Activated B cell treated with CpG ODN at 0.5 μM for 24 hours (primary cell): Measurements from ENCODE around the gene PFKL. TPM values are rescaled to one million over a fixed set of nuclear protein-coding genes. Genes with fewer than 3 reads are reported as not detected.

Experiments used
- ATAC-seq: fragments of 200-7000 bp; cut with Tn5 transposase; one replicate; pipeline ENCODE4 v1.10.0; 2021; ENCODE audit warnings: low read depth, mild to moderate bottlenecking, moderate library complexity
- CTCF ChIA-PET: fragments of 350-600 bp; sonication (Branson Sonifier 250); formaldehyde crosslinking; loops from one replicate; lab custom pipeline; 2021; ENCODE audit warnings: antibody characterized with exemption; lab: Charles Lee
- POLR2A ChIA-PET: fragments of 350-600 bp; sonication (Branson Sonifier 250); formaldehyde crosslinking; loops from one replicate; lab custom pipeline; 2021; ENCODE audit warnings: antibody characterized with exemption; lab: Charles Lee
- DNase-seq: peaks from one replicate; pipeline ENCODE4 v3.0.0; 2022
- H3K27ac Mint-ChIP-seq: one replicate; pipeline ENCODE4 v1.8.0; 2020; ENCODE audit warnings: mixed read lengths
- H3K27me3 Mint-ChIP-seq: one replicate; pipeline ENCODE4 v1.8.0; 2021; ENCODE audit warnings: mixed read lengths
- H3K36me3 Mint-ChIP-seq: one replicate; pipeline ENCODE4 v1.8.0; 2021; ENCODE audit warnings: low read depth, mixed read lengths
- H3K4me1 Mint-ChIP-seq: one replicate; pipeline ENCODE4 v1.8.0; 2021; ENCODE audit warnings: mixed read lengths
- H3K4me3 Mint-ChIP-seq: one replicate; pipeline ENCODE4 v1.8.0; 2020; ENCODE audit warnings: mild to moderate bottlenecking, mixed read lengths
- H3K9me3 Mint-ChIP-seq: one replicate; pipeline ENCODE4 v1.8.0; 2020; ENCODE audit warnings: mixed read lengths
- CTCF ChIP-seq: fragments of 200-600 bp; IDR thresholded peaks from one replicate; pipeline ENCODE4 v1.8.0; 2022; ENCODE audit warnings: antibody characterized with exemption, mild to moderate bottlenecking
- intact Hi-C: fragments of 100-400 bp; cut with micrococcal nuclease; formaldehyde crosslinking; loops from one replicate; pipeline ENCODE4 v1.15.1; 2024
- total RNA-seq: library from RNA; stranded (reverse); gene quantifications from 2 replicates; pipeline ENCODE4 v1.2.3, GENCODE V29; 2022

The PFKL gene
- total RNA-seq, 1 donor from 2014 or later = 174 TPM

- Mint-ChIP-seq H3K36me3 (peaks cover 34% of the 10 kb centered on the region), H3K27ac (no peak overlapping the region), H3K27me3 (no peaks in the 10 kb centered on the region), H3K4me1 (no peaks in the 10 kb centered on the region), H3K9me3 (no peaks in the 10 kb centered on the region), H3K4me3 (no peak overlapping the region)
- CTCF ChIA-PET = no interaction called here
- ATAC-seq (no peak), DNase-seq (no peak)
- POLR2A ChIA-PET = interaction anchor here (0.7 kb wide), 1 partner anchor 14 kb away, joined by 3 read pairs; the partner anchor contains the start of gene CFAP410
- intact Hi-C loops = no loop called here
- no peak for TF ChIP-seq CTCF
Observed at GRCh38 chr21:44325386-44326271, 25.8 kb downstream of the PFKL start.

GRCh38 chr21:44326272-44326647, 26.4 kb downstream of the PFKL start:
- TF ChIP-seq CTCF = no peak
- ATAC-seq = no peak
- ChIA-PET POLR2A (interaction anchor here (0.7 kb wide), 1 partner anchor 13 kb away, joined by 3 read pairs; the partner anchor contains the start of gene CFAP410), CTCF (no interaction called here)
- no peak for DNase-seq
- peaks cover 34% of the 10 kb centered on the region for H3K36me3 Mint-ChIP-seq
- no peaks in the 10 kb centered on the region for H3K27me3 Mint-ChIP-seq
- H3K27ac Mint-ChIP-seq = no peak overlapping the region
- H3K4me1 Mint-ChIP-seq = no peaks in the 10 kb centered on the region
- intact Hi-C loops = no loop called here
- H3K4me3 Mint-ChIP-seq = no peak overlapping the region
- H3K9me3 Mint-ChIP-seq = no peaks in the 10 kb centered on the region

GRCh38 chr21:44326716-44327602, 27.1 kb downstream of the PFKL start:
- CTCF ChIA-PET = no interaction called here
- Mint-ChIP-seq H3K27me3 (no peaks in the 10 kb centered on the region), H3K9me3 (no peaks in the 10 kb centered on the region), H3K4me3 (no peak overlapping the region), H3K36me3 (peaks cover 34% of the 10 kb centered on the region), H3K4me1 (no peaks in the 10 kb centered on the region), H3K27ac (no peak overlapping the region)
- ATAC-seq (no peak), DNase-seq (no peak)
- POLR2A ChIA-PET = interaction anchor here (0.7 kb wide), 1 partner anchor 12 kb away, joined by 3 read pairs; the partner anchor contains the start of gene CFAP410
- intact Hi-C loops = no loop called here
- no peak for TF ChIP-seq CTCF

GRCh38 chr21:44327603-44327974, 27.7 kb downstream of the PFKL start:
- intact Hi-C loops = no loop called here
- DNase-seq (no peak), ATAC-seq (no peak)
- no peak overlapping the region for H3K4me3 Mint-ChIP-seq
- H3K36me3 Mint-ChIP-seq = peaks cover 37% of the 10 kb centered on the region
- H3K27me3 Mint-ChIP-seq = no peaks in the 10 kb centered on the region
- POLR2A ChIA-PET = interaction anchor here (2.4 kb wide), 1 partner anchor 11 kb away, joined by 9 read pairs; the partner anchor contains the start of gene CFAP410
- H3K4me1 Mint-ChIP-seq = no peaks in the 10 kb centered on the region
- H3K27ac Mint-ChIP-seq = no peak overlapping the region
- H3K9me3 Mint-ChIP-seq = no peaks in the 10 kb centered on the region
- CTCF ChIA-PET = no interaction called here
- TF ChIP-seq CTCF = no peak
